GM18520 (cell line): ENCODE data around the gene ATP6V0E2.

ENCODE experiments used
- ATAC-seq: cut with Tn5 transposase; IDR thresholded peaks from one replicate; pipeline ENCODE4 v1.9.1; 2021; ENCODE audit not compliant: unreplicated experiment

The ATP6V0E2 gene

DNA sequence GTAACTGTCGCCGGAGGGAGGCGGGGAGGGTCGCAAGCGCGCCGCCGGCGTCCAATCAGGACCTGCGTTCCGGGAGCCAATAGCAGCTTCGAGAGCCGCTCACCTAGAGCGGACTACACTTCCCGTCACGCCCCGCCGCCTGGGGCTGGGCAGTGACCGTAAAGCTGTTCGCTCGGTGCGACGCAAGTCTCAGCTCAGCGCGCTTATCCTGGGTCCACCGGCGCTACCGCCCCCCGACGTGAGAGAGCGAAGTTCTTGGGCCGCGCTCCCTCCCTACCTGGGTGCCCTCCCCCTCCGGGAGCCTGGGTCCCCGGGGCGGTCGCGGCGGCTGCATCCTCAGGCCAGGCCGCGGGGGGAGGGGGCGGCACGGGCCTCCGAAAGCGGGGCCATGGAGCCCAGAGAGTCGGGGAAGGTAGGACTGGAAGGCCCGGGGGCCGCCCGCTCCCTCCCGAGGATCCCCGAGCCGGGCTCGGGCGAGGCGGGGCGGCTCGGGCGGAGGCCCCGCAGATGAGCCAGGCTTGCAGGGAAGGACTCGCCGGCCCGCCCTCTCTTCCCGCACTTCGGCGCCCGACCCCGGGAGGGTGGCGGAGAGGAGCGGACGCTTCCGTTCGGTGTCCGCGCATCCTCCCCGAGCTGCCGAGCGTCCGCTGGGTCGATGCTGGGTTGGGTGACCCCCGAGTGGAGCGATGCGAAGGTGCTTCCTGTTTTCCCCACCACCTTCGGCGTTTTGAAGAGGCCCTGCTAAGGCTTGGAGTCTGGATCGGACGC lies 35.4 kb upstream of the ATP6V0E2 start, which contains the start of gene ZNF862:
Gene ZNF862, plus strand, starts transcription at position 152 of the 768 bp plus-strand sequence. Its CDS starts 237 bp downstream, at position 389.
- ATAC-seq: peak; percentile 97

- no peak for ATAC-seq
Measured at GRCh38 chr7:149838992-149839408, 34.8 kb upstream of the ATP6V0E2 start.

- no peak for ATAC-seq
Measured at GRCh38 chr7:149839933-149840332, 33.8 kb upstream of the ATP6V0E2 start.

DNA sequence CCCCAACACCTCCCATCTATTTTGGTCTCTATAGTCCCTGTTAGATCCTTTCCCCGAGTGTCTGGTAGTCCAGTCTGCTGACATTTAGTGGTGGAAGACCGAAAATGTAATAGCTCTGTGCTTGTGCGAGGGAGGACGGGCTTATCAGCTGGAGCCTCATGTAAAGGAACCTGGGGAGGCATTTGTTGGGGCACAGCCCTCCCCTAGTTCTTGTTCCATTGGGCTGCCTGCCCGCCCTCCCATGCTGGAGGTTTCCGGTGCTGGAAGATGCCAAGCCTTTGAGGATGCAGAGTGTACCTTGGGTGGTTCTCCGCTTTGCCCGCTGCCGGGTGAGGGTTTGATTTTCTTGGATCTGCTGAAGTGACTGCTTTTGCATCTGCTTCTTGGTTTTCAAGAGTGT lies 30.2 kb upstream of the ATP6V0E2 start:
- no peak for ATAC-seq

GRCh38 chr7:149844445-149844844 lies 29.3 kb upstream of the ATP6V0E2 start:
- ATAC-seq: no peak

DNA sequence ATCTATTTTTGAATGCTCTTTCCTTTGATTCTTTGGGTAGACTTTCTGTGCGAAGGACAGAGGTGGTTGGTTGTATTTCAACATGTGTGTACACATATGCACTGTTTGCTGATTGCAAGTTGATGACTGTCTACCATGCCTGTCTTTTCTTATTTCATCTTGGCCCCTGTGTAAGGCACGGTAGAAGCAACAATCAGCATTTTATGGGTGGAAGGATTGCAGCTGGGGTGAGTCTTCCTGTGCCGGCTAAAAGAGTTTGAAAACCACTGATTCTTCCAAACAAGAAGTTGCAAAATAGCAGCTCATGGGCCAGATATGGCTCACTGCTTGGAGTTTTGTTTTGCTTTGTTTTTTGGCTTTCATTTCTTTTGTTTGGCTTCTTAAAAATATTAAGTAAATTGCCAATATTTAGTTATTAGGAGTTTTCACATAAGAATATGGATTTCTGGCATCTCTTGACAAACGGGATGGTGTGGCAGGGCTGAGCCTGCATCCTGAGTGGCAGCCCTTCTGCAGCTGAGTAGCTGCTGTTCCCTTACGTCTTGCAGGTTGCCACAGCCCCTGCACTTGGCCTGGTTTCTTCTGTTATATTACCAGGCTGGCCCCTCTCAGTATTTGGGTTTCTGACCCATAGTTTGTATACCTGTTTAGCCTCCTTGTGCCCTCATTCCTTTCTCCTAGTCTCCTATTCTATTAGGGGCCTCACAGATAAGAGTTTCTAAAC lies 28.4 kb upstream of the ATP6V0E2 start:
- ATAC-seq: no peak

DNA sequence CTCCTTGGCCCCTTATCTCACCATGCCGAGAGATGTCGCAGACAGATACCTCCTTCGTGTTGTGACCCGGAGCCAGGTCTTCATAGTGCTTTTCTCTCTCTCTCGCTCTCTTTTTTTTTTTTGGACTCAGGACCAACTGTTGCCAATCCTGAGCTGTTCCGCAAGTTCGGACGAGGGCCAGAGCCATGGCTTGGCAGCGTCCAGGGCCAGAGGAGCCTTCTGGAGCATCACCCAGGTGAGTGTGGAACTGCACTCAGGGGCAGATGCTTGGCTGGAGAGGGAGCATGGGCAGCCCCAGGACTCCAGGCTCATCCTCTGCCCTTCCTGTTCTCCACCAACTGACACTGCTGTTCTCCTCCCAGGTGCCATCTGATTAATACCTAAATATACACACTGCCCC lies 27.7 kb upstream of the ATP6V0E2 start:
- ATAC-seq: no peak

- ATAC-seq: no peak
Measured at GRCh38 chr7:149846436-149847046, 27.2 kb upstream of the ATP6V0E2 start.

DNA sequence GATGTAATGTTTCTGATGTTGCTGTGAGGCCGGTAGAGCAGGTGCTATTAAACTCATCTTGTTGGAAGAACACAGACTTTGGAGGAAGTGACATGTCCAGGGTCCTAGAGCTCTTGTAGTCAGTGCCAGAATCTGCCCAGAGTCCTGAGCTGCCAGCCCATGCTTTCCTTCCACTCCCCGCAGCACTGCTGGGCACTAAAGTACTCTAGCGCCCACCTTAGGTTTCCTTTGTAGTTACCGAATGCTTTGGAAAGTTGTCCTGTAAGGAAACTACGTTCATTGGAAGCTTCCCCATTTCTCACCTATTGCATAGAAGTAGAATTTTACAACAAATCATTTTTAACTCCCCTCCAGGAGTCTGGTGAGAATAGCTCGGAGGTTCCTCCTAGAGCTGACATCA lies 24.6 kb upstream of the ATP6V0E2 start:
- no peak for ATAC-seq

- ATAC-seq: no peak
Measured at GRCh38 chr7:149850007-149850594, 23.7 kb upstream of the ATP6V0E2 start.

- no peak for ATAC-seq
Measured at GRCh38 chr7:149850716-149851115, 23.1 kb upstream of the ATP6V0E2 start.

DNA sequence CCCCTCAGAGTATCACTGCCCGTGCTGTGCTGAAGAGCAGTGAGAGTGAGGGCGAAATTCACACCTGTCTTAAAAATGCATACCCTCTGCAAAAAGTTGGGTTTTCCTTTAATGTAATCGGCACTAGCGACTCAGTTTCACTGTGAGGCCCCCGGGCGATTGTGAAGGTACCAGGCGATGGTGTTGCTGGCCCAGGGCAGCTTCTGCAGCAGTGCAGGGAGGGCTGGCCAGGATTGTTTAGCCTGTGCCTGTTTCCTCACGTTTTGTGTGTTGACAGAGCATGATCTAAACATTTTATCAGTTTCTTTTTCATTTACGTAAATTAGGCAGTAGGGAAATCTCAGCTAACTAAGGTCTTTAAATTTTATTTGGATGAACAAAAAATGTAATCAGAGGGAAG lies 22.3 kb upstream of the ATP6V0E2 start:
- ATAC-seq: no peak

DNA sequence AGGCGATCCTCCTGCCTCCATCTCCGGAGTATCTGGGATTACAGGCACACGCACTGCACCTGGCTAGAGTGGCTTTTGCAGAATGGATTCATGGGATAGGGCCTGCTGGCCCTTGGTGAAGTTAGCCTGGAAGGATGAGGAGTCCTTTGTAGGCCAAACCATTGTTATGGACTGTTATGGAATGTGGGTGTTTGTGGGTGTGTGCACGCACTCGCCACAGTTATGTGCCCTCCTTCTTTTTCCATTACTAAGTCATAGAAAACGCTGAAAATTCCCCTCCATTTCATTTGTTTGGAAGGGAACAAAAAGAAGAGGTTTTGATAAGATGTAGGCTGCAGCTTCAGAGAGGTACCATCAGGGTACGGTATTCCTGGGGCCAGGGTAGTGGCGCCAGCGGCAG lies 20.6 kb upstream of the ATP6V0E2 start:
- no peak for ATAC-seq

DNA sequence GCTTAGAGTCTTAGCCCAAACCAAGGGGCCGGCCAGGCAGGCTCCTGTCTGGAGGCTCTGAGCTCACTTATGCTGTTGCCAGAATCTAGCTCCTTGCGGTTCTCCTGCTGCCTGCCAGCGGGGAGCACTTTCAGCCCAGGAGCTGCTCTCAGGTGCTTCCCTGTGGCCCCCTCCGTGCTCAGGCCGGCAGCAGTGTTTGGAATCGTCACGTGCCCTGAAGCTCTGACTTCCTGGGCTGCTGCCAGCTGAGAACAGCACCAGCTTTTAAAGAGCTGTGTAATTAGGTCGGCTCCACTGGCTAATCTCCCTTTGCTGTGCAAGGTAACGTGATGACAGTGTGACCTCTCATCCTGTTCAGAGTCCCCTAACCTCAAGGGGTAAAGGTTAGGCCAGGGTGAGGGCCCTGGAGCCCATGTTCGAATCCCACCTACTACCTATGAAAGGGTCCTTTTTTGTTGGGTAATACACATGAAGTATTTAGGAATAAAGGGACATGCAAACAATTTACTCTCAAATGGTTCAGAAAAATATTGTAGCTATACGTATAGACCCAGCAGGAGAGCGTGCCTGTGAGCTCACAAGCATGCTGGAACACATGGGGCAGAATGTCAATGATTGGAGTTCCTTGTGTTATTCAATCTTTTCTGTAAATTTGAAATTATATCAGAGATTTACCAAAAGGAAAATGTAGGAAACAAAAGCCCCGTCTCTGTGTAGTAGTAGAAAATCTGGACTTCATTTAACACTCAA lies 19.0 kb upstream of the ATP6V0E2 start:
- no peak for ATAC-seq

- no peak for ATAC-seq
Measured at GRCh38 chr7:149855361-149856305, 18.1 kb upstream of the ATP6V0E2 start.

GRCh38 chr7:149856583-149856982 lies 17.2 kb upstream of the ATP6V0E2 start:
- no peak for ATAC-seq

GRCh38 chr7:149859369-149859768 lies 14.4 kb upstream of the ATP6V0E2 start:
- no peak for ATAC-seq

GRCh38 chr7:149859876-149860275 lies 13.9 kb upstream of the ATP6V0E2 start:
- ATAC-seq: no peak

- no peak for ATAC-seq
Measured at GRCh38 chr7:149860821-149861727, 12.7 kb upstream of the ATP6V0E2 start.
